Neural progenitor cell (in vitro differentiated cells): ENCODE data around the gene EVC2. TPM values are rescaled to one million over a fixed set of nuclear protein-coding genes. Genes with fewer than 3 reads are reported as not detected.

Experiments
- DNase-seq: peaks from one replicate; pipeline ENCODE4 v3.0.0-alpha.2; 2016; ENCODE audit warnings: low spot score
- H2AFZ ChIP-seq: fragments of 200-600 bp; sonication (generic); replicated peaks from 2 replicates; pipeline ENCODE4 v1.6.1; 2016; ENCODE audit warnings: antibody characterized with exemption
- H3F3A ChIP-seq: fragments of 200-600 bp; sonication (generic); 2 replicates; pipeline ENCODE4 v1.6.1; 2016; ENCODE audit warnings: antibody characterized with exemption, low read depth
- H3K27ac ChIP-seq: fragments of 200-600 bp; sonication (generic); 2 replicates; pipeline ENCODE4 v1.5.1; 2016; ENCODE audit warnings: mild to moderate bottlenecking
- H3K27me3 ChIP-seq: fragments of 200-600 bp; sonication (generic); 2 replicates; pipeline ENCODE4 v1.6.1; 2016; ENCODE audit warnings: mild to moderate bottlenecking, moderate library complexity
- H3K36me3 ChIP-seq: fragments of 200-600 bp; sonication (generic); 2 replicates; pipeline ENCODE4 v1.5.1; 2016
- H3K4me1 ChIP-seq: fragments of 200-600 bp; sonication (generic); 2 replicates; pipeline ENCODE4 v1.6.1; 2016; ENCODE audit warnings: mixed run types
- H3K4me2 ChIP-seq: fragments of 200-600 bp; sonication (generic); 2 replicates; pipeline ENCODE4 v1.6.1; 2016
- H3K4me3 ChIP-seq: fragments of 200-600 bp; sonication (generic); 2 replicates; pipeline ENCODE4 v1.5.1; 2016
- H3K79me2 ChIP-seq: fragments of 200-600 bp; sonication (generic); 2 replicates; pipeline ENCODE4 v1.6.1; 2016; ENCODE audit warnings: low read depth
- H3K9ac ChIP-seq: fragments of 200-600 bp; sonication (generic); 2 replicates; pipeline ENCODE4 v1.6.1; 2016
- H3K9me3 ChIP-seq: fragments of 200-600 bp; sonication (generic); 2 replicates; pipeline ENCODE4 v1.5.1; 2016; ENCODE audit warnings: low read depth
- H4K20me1 ChIP-seq: fragments of 200-600 bp; sonication (generic); 2 replicates; pipeline ENCODE4 v1.6.1; 2016; ENCODE audit warnings: low read depth
- H3K27ac Mint-ChIP-seq: 3 replicates; pipeline ENCODE4 v1.8.0; 2021; ENCODE audit warnings: mixed read lengths
- H3K27me3 Mint-ChIP-seq: 2 replicates; pipeline ENCODE4 v1.8.0; 2022; ENCODE audit warnings: low read depth, mild to moderate bottlenecking, inconsistent platforms, moderate library complexity, mixed read lengths; ENCODE audit not compliant: insufficient read depth
- H3K36me3 Mint-ChIP-seq: 3 replicates; pipeline ENCODE4 v1.8.0; 2021; ENCODE audit warnings: mixed read lengths
- H3K4me1 Mint-ChIP-seq: 3 replicates; pipeline ENCODE4 v1.8.0; 2021; ENCODE audit warnings: mixed read lengths
- H3K4me3 Mint-ChIP-seq: 3 replicates; pipeline ENCODE4 v1.8.0; 2021; ENCODE audit warnings: mild to moderate bottlenecking, moderate library complexity, mixed read lengths
- H3K9me3 Mint-ChIP-seq: 3 replicates; pipeline ENCODE4 v1.8.0; 2020; ENCODE audit warnings: mixed read lengths
- CTCF ChIP-seq: fragments of 200-600 bp; sonication (generic); IDR thresholded peaks from 2 replicates; pipeline ENCODE4 v1.5.1; 2017; ENCODE audit warnings: antibody characterized with exemption, mild to moderate bottlenecking
- EZH2 ChIP-seq: fragments of 200-600 bp; sonication (generic); IDR thresholded peaks from 2 replicates; pipeline ENCODE4 v1.6.1; 2017; ENCODE audit warnings: antibody characterized with exemption, mild to moderate bottlenecking, moderate library complexity
- EZH2phosphoT487 ChIP-seq: fragments of 200-600 bp; sonication (generic); IDR thresholded peaks from 2 replicates; pipeline ENCODE4 v1.6.1; 2017; ENCODE audit warnings: antibody characterized with exemption
- total RNA-seq: library from RNA; depleted of rRNA; stranded (reverse); fragments of >200 nt; gene quantifications from 2 replicates; pipeline ENCODE4 v1.2.3, GENCODE V29; 2015; ENCODE audit warnings: low replicate concordance

Gene EVC2
- total RNA-seq, 1 donor from 2014 or later = 6.1 TPM

- peaks cover 15% of the 10 kb centered on the region for H3K27me3 Mint-ChIP-seq
- DNase-seq = peak; percentile 57
- Histone ChIP-seq H3K9ac (no peak overlapping the region), H3K27me3 (peaks cover 38% of the 10 kb centered on the region), H3F3A (peaks cover 29% of the 10 kb centered on the region), H3K4me1 (peaks cover 19% of the 10 kb centered on the region), H3K27ac (no peak overlapping the region), H3K4me2 (peak overlapping the region; percentile 76), H4K20me1 (no peaks in the 10 kb centered on the region), H3K36me3 (no peaks in the 10 kb centered on the region), H3K79me2 (no peaks in the 10 kb centered on the region), H2AFZ (peak overlapping the region; percentile 75), H3K9me3 (peaks cover 3% of the 10 kb centered on the region), H3K4me3 (peak overlapping the region; percentile 53)
- H3K9me3 Mint-ChIP-seq = peaks cover 12% of the 10 kb centered on the region
- H3K4me1 Mint-ChIP-seq = peaks cover 29% of the 10 kb centered on the region
- H3K4me3 Mint-ChIP-seq = peak overlapping the region; percentile 90
- peak overlapping the region; percentile 76 for H3K27ac Mint-ChIP-seq
- peaks cover 7% of the 10 kb centered on the region for H3K36me3 Mint-ChIP-seq
- peak; percentile 55 for TF ChIP-seq CTCF
- TF ChIP-seq EZH2 = no peak
Observed at GRCh38 chr4:5710065-5710960, 2.0 kb upstream of the EVC2 start.

- Mint-ChIP-seq H3K36me3 (peaks cover 3% of the 10 kb centered on the region), H3K27me3 (peaks cover 15% of the 10 kb centered on the region), H3K4me3 (peak overlapping the region; percentile 55), H3K4me1 (peaks cover 29% of the 10 kb centered on the region), H3K9me3 (peaks cover 6% of the 10 kb centered on the region), H3K27ac (no peak overlapping the region)
- Histone ChIP-seq H3K4me3 (peak overlapping the region; percentile 63), H3K36me3 (no peaks in the 10 kb centered on the region), H3F3A (peaks cover 29% of the 10 kb centered on the region), H3K27me3 (peaks cover 38% of the 10 kb centered on the region), H3K4me2 (peak overlapping the region; percentile 90), H4K20me1 (no peaks in the 10 kb centered on the region), H3K9me3 (no peaks in the 10 kb centered on the region), H3K27ac (no peak overlapping the region), H3K79me2 (no peaks in the 10 kb centered on the region), H2AFZ (peak overlapping the region; percentile 100), H3K9ac (no peak overlapping the region), H3K4me1 (peaks cover 19% of the 10 kb centered on the region)
- TF ChIP-seq CTCF (no peak), EZH2phosphoT487 (no peak), EZH2 (no peak)
- peak; percentile 50 for DNase-seq
Observed at GRCh38 chr4:5709207-5709575, 832 bp upstream of the EVC2 start.

DNA sequence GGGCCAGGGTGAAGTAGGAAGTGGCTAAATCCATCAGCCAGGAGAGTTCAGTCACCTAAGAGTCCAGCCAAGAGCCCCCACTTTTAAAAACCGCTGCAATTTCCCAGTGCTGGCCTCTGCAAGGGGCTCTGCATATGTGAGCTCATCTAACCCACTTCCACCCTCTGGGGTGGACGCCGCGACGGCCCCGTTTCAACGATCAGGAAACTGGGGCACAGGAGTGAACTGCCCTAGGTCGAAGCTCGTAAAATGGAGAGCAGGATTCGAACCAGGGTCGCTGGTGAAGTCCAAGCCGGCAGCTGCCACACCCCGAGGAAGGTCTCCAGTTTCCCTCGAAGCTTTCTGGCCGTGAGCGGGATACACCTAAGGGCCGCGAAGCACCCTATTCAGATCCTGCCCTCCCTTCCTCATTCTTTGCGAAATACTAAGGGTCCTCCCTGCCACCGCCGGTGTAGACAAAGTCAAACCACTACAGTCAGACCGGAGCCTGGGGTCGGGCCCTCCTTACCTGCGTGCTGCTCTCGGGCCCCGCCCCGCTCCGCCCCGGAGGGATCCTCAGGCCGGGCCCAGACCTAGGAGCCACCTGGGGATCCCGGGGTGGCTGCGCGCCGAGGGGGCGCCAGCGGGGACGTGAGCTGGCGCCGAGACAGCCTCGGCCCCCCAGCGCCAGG is 446 bp downstream of the EVC2 start:
- H3K36me3 ChIP-seq = no peaks in the 10 kb centered on the region
- H4K20me1 ChIP-seq = no peaks in the 10 kb centered on the region
- peak overlapping the region; percentile 63 for H3K4me3 ChIP-seq
- peaks cover 29% of the 10 kb centered on the region for H3F3A ChIP-seq
- Mint-ChIP-seq H3K36me3 (peaks cover 4% of the 10 kb centered on the region), H3K4me3 (peak overlapping the region; percentile 68), H3K9me3 (peaks cover 14% of the 10 kb centered on the region), H3K27ac (no peak overlapping the region), H3K27me3 (peaks cover 15% of the 10 kb centered on the region), H3K4me1 (peaks cover 29% of the 10 kb centered on the region)
- H3K9ac ChIP-seq = no peak overlapping the region
- no peaks in the 10 kb centered on the region for H3K9me3 ChIP-seq
- peak overlapping the region; percentile 100 for H2AFZ ChIP-seq
- no peaks in the 10 kb centered on the region for H3K79me2 ChIP-seq
- TF ChIP-seq EZH2phosphoT487 (peak; percentile 26), CTCF (no peak)
- H3K27me3 ChIP-seq = peaks cover 38% of the 10 kb centered on the region
- DNase-seq = peak; percentile 18
- H3K4me1 ChIP-seq = peaks cover 19% of the 10 kb centered on the region
- H3K4me2 ChIP-seq = peak overlapping the region; percentile 90
- H3K27ac ChIP-seq = no peak overlapping the region
